ENCODE data around the gene NACA2. TPM values are rescaled to one million over a fixed set of nuclear protein-coding genes. Genes with fewer than 3 reads are reported as not detected.
"Not testable (repeated sequence)": the region's sequence is repeated elsewhere in the genome, so short reads cannot be mapped to it uniquely, and the experiment has no call there.

The NACA2 gene
- polyA plus RNA-seq (ENCODE audit: insufficient read length in 4 of 4): 1 to 10 TPM; 1.5 to 4.3 (median 2.3) TPM

GRCh38 chr17:61591018-61591417 is at the start of gene NACA2:
NACA2 (minus strand) TSS chr17:61591219; CDS start chr17:61591180, 39 bp downstream.
- DNase-seq (ENCODE audit: low read depth in 4 of 4, low spot score in 3 of 4): no peak

GRCh38 chr17:61639818-61640217 is 48.8 kb upstream of the NACA2 start:
- no peak for DNase-seq (ENCODE audit: low read depth in 4 of 4, low spot score in 3 of 4)

DNA sequence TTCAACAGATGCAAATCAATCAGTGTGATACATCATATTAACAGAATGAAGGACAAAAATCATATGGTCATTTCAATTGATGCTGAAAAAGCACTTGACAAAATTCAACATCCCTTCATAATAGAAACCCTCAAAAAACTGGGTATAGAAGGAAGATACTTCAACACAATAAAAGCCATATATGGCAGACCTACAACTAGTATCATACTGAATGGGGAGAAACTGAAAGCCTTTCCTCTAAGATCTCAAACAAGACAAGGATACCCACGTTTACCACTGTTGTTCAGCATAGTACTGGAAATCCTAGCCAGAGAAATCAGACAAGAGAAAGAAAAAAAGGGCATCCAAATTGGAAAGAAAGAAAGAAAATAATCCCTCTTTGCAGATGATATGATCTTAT is 47.1 kb upstream of the NACA2 start:
- no peak for DNase-seq (ENCODE audit: low read depth in 4 of 4, low spot score in 3 of 4)

- peak in 2 of 4 donors; percentile 6 to 7 for DNase-seq (ENCODE audit: low read depth in 4 of 4, low spot score in 3 of 4)
Measured at GRCh38 chr17:61635913-61636432, 45.0 kb upstream of the NACA2 start.

DNA sequence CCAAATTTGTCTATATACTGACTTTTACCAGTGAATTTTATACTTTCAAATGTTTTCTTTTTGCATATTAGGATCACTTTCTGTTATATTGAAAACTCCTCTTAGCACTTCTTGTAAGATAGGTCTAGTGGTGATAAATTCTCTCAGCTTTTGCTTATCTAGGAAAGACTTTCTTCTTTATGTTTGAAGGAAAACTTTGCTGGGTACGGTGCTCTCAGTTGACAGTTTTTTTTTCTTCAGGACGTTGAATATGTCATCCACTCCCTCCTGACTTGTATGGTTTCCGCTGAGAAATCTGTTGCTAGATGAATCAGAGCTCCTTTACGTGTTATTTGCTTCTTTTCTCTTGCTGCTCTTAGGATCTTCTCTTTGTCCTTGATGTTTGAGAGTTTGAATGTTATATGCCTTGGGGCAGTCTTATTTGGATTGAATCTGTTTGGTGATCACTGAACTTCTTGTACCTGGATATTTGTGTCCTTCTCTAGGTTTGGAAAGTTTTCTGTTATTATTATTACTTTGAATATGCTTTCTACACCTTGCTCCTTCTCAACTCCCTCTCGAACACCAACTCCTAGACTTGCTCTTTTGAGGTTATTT is 44.0 kb upstream of the NACA2 start:
- no peak for DNase-seq (ENCODE audit: low read depth in 4 of 4, low spot score in 3 of 4)

DNA sequence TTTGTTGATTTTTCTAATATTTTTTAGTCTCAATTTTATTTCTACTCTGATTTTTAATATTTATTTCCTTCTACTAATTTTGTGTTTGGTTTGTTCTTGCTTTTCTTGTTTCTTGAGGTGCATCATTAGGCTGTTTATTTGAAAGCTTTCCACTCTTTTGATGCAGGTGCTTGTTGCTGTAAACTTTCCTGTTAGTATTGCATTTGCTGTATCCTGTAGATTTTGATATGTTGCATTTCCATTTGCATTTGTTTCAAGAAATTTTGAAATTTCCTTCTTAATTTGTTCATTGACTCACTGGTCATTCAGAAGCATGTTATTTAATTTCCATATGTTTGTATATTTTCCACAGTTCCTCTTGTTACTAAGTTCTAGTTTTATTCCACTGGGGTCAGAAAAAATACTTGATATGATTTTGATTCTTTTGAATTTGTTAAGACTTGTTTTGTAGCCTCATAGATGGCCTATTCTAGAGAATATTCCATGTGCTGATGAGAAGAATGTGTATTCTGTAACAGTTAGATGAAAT is 43.1 kb upstream of the NACA2 start:
- DNase-seq (ENCODE audit: low read depth in 4 of 4, low spot score in 3 of 4): no peak

GRCh38 chr17:61632826-61633225 is 41.8 kb upstream of the NACA2 start:
- no peak for DNase-seq (ENCODE audit: low read depth in 4 of 4, low spot score in 3 of 4)

GRCh38 chr17:61631800-61632199 is 40.8 kb upstream of the NACA2 start:
- no peak for DNase-seq (ENCODE audit: low read depth in 4 of 4, low spot score in 3 of 4)

DNA sequence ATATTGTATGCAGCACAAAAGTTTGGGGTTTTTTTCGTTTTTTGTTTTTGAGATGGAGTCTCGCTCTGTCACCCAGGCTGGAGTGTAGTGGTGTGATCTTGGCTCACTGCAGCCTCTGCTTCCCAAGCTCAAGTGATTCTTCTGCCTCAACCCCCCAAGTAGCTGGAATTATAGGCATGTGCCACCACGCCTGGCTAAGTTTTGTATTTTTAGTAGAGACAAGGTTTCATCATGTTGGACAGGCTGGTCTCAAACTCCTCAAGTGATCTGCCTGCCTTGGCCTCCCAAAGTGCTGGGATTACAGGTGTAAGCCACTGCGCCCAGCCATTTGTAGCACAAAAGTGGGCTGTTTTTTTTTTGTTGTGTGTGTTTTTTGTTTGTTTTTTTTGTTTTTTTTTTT is 37.1 kb upstream of the NACA2 start:
- not testable (repeated sequence) for DNase-seq (ENCODE audit: low read depth in 4 of 4, low spot score in 3 of 4)

DNA sequence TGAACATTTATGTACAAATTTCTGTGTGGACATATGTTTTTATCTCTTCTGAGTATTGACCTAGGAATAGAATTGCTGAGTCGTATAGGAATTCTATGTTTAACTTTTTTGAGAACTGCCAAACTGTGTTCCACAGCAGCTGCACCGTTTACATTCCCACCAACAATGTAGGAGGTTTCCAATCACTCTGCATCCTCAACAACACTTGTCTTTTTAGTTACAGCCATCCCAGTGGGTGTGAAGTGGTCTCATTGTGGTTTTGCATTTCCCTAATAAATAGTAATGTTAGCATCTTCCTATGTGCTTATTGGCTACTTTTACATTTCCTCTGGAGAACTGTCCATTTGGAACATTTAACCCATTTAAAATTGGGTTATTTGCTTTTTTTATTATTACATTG is 36.6 kb upstream of the NACA2 start:
- DNase-seq (ENCODE audit: low read depth in 4 of 4, low spot score in 3 of 4): no peak

- no peak for DNase-seq (ENCODE audit: low read depth in 4 of 4, low spot score in 3 of 4)
Measured at GRCh38 chr17:61627125-61627524, 36.1 kb upstream of the NACA2 start.

GRCh38 chr17:61625564-61625963 is 34.5 kb upstream of the NACA2 start:
- DNase-seq (ENCODE audit: low read depth in 4 of 4, low spot score in 3 of 4): no peak

DNA sequence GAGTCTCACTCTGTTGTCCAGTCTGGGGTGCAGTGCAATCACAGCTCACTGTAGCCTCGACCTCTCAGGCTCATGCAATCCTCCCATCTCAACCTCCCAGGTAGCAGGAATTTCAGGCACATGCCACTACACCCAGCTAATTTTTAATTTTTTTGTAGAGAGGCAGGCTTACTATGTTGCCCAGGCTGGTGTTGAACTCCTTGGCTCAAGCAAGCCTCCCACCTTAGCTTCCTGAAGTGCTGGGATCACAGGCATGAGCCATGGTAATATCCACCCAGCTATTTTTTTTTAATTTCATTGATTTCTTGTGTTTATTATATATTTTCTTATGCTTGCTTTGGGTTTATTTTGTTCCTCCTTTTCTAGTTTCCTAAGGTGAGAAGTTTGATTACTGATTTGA is 33.9 kb upstream of the NACA2 start:
- DNase-seq (ENCODE audit: low read depth in 4 of 4, low spot score in 3 of 4): no peak

GRCh38 chr17:61621317-61621716 is 30.3 kb upstream of the NACA2 start:
- no peak for DNase-seq (ENCODE audit: low read depth in 4 of 4, low spot score in 3 of 4)

GRCh38 chr17:61619953-61620352 is 28.9 kb upstream of the NACA2 start:
- no peak for DNase-seq (ENCODE audit: low read depth in 4 of 4, low spot score in 3 of 4)

DNA sequence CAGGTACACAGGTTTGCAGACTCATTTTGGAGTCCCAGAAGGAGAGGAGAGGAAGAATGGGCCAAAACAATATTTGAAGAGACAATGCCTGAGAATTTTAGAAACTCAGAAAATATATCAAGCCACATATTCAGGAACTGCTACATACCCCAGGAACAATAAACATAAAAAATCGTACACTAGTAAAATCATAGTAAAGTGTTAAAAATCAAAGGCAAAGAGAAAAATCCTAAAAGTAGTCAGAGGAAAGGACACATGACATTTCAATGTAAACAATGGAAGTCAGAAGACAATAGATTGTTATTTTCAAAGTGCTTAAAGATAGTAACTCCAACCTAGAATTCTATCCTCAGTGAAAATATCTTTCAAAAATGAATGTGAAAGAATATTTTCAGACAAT is 28.5 kb upstream of the NACA2 start:
- DNase-seq (ENCODE audit: low read depth in 4 of 4, low spot score in 3 of 4): no peak

GRCh38 chr17:61618950-61619349 is 27.9 kb upstream of the NACA2 start:
- DNase-seq (ENCODE audit: low read depth in 4 of 4, low spot score in 3 of 4): no peak

DNA sequence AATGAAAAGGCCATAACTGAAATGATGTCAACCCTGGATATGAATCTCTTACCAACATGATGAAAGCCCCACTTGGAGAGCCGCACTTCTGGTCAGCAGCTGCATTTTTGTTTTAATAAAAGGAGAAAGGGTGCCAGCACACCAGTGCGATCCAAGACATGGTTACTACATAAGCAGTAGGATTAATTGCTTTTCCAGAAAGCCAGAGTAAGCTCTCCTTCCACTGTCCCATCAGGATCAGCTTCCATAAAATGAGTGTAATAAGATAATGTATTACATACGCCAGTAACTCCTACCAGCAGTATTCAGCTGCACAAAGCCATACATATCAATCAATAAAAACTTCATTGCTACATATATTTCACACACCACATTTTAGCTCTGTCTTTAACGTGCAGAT is 26.3 kb upstream of the NACA2 start:
- DNase-seq (ENCODE audit: low read depth in 4 of 4, low spot score in 3 of 4): no peak

DNA sequence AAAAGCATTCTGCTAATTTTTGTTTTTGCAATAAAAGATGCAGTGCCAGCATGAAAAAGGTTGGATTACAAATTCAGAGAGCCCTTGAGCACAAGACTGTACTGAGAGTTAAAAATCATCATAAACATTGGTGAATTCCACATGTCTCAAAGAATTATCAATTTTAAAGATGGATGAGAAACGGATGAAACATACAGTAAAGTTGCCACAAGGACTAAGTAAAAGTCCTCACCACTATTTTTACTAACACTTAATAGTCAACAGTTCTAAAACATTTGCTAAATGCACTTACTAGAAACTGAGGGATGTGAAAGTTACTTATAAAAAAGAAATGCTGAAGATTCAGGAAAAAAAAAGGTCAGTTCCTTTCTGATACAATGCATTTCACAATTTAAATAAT is 25.8 kb upstream of the NACA2 start:
- DNase-seq (ENCODE audit: low read depth in 4 of 4, low spot score in 3 of 4): no peak

DNA sequence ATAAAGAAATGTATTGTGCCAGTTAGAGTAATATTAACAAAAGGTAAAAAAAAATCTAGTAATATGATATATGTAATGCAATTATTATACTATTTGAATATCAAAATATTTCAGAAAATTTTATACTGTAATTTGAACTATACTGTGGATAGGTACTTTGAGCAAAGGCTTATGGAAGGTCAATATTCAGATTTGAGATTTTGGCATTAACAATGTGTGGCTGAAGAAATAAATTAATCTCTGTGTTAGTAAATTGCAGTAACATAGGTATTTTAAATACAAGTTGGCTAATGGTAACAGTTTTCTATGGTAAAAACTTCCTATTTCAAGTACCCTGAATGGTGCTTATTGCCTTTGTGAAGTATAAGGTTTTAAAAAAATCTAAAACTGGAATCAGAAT is 23.2 kb upstream of the NACA2 start:
- no peak for DNase-seq (ENCODE audit: low read depth in 4 of 4, low spot score in 3 of 4)

GRCh38 chr17:61611323-61611722 is 20.3 kb upstream of the NACA2 start:
- no peak for DNase-seq (ENCODE audit: low read depth in 4 of 4, low spot score in 3 of 4)

DNA sequence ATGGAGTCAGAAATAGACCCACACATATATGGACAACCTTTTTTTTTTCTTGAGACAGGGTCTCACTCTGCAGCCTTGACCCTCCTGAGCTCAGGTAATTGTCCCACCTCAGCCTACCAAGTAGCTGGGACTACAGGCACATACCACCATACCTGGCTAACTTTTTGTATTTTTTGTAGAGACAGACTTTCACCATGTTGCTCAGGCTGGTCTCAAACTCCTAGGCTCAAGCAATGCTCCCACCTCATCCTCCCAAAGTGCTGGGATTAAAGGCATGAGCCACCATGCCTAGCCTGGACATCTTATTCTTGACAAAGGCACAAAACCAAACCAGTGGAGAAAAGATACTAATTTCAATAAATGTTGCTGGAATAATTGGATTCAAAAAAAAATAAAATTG is 14.7 kb upstream of the NACA2 start:
- no peak for DNase-seq (ENCODE audit: low read depth in 4 of 4, low spot score in 3 of 4)

GRCh38 chr17:61601297-61601696 is 10.3 kb upstream of the NACA2 start:
- DNase-seq (ENCODE audit: low read depth in 4 of 4, low spot score in 3 of 4): no peak
